WTC11 (cell line): ENCODE results near the gene SLC22A31. TPM values are rescaled to one million over a fixed set of nuclear protein-coding genes. Genes with fewer than 3 reads are reported as not detected.
"Not testable (repeated sequence)": the region's sequence is repeated elsewhere in the genome, so short reads cannot be mapped to it uniquely, and the experiment has no call there.

Source experiments
- ATAC-seq: fragments of 200-7000 bp; cut with Tn5 transposase; 2 replicates; pipeline ENCODE4 v1.10.0; 2021; ENCODE audit warnings: mild to moderate bottlenecking, moderate library complexity
- CTCF ChIA-PET: fragments of 300-600 bp; sonication (Branson Sonifier 250); formaldehyde crosslinking; loops from one replicate; lab custom pipeline; 2021; ENCODE audit warnings: antibody characterized with exemption; lab: Charles Lee
- POLR2A ChIA-PET: fragments of 350-600 bp; sonication (Branson Sonifier 250); formaldehyde crosslinking; loops from one replicate; lab custom pipeline; 2021; ENCODE audit warnings: antibody characterized with exemption; lab: Charles Lee
- DNase-seq: peaks from one replicate; pipeline ENCODE4 v3.0.0; 2021; ENCODE audit warnings: low spot score
- H3K27ac Mint-ChIP-seq: 2 replicates; pipeline ENCODE4 v1.8.0; 2021; ENCODE audit warnings: mixed read lengths
- H3K27me3 Mint-ChIP-seq: 2 replicates; pipeline ENCODE4 v1.8.0; 2021; ENCODE audit warnings: low read depth, mild to moderate bottlenecking, moderate library complexity, mixed read lengths
- H3K36me3 Mint-ChIP-seq: 2 replicates; pipeline ENCODE4 v1.8.0; 2021; ENCODE audit warnings: mixed read lengths
- H3K4me1 Mint-ChIP-seq: 2 replicates; pipeline ENCODE4 v1.8.0; 2022; ENCODE audit warnings: mixed read lengths
- H3K4me3 Mint-ChIP-seq: 2 replicates; pipeline ENCODE4 v1.8.0; 2021; ENCODE audit warnings: mild to moderate bottlenecking, moderate library complexity, mixed read lengths
- H3K9me3 Mint-ChIP-seq: 2 replicates; pipeline ENCODE4 v1.8.0; 2021; ENCODE audit warnings: mixed read lengths
- ATF1 ChIP-seq: sonication (generic); formaldehyde crosslinking; IDR thresholded peaks from 2 replicates; pipeline ENCODE4 v1.8.1; 2023; ENCODE audit warnings: mild to moderate bottlenecking, moderate library complexity, missing genetic modification reagents
- ATF3 ChIP-seq: sonication (generic); formaldehyde crosslinking; conservative IDR thresholded peaks from 2 replicates; pipeline ENCODE4 v1.8.1; 2022; ENCODE audit warnings: mild to moderate bottlenecking, missing genetic modification reagents
- CREB1 ChIP-seq: sonication (generic); formaldehyde crosslinking; IDR thresholded peaks from 2 replicates; pipeline ENCODE4 v1.8.0; 2023; ENCODE audit warnings: mild to moderate bottlenecking, missing genetic modification reagents
- E2F1 ChIP-seq: sonication (generic); formaldehyde crosslinking; IDR thresholded peaks from 2 replicates; pipeline ENCODE4 v1.8.0; 2022; ENCODE audit warnings: mild to moderate bottlenecking, missing genetic modification reagents
- FOXP1 ChIP-seq: sonication (generic); formaldehyde crosslinking; IDR thresholded peaks from 2 replicates; pipeline ENCODE4 v1.8.0; 2022; ENCODE audit warnings: missing genetic modification reagents, mild to moderate bottlenecking, moderate library complexity, borderline replicate concordance
- FOXP4 ChIP-seq: sonication (generic); formaldehyde crosslinking; IDR thresholded peaks from 2 replicates; pipeline ENCODE4 v1.8.0; 2022; ENCODE audit warnings: mild to moderate bottlenecking, missing genetic modification reagents
- GTF2I ChIP-seq: fragments of 250-450 bp; sonication (Bioruptor Pico); conservative IDR thresholded peaks from 2 replicates; pipeline ENCODE4 v1.4.0; 2021; ENCODE audit warnings: mild to moderate bottlenecking
- JAZF1 ChIP-seq: fragments of 250-450 bp; sonication (Bioruptor Pico); IDR thresholded peaks from 2 replicates; pipeline ENCODE4 v1.9.0; 2021; ENCODE audit warnings: moderate library complexity, mild to moderate bottlenecking, inconsistent platforms
- KAT7 ChIP-seq: sonication (generic); formaldehyde crosslinking; IDR thresholded peaks from 2 replicates; pipeline ENCODE4 v1.8.1; 2023; ENCODE audit warnings: missing genetic modification reagents, mild to moderate bottlenecking, borderline replicate concordance
- NFATC4 ChIP-seq: fragments of 250-450 bp; sonication (Bioruptor Pico); IDR thresholded peaks from 2 replicates; pipeline ENCODE4 v1.9.0; 2021; ENCODE audit warnings: mild to moderate bottlenecking
- NFYB ChIP-seq: sonication (generic); formaldehyde crosslinking; conservative IDR thresholded peaks from 2 replicates; pipeline ENCODE4 v1.8.0; 2022; ENCODE audit warnings: low read depth, missing genetic modification reagents
- NR3C1 ChIP-seq: sonication (generic); formaldehyde crosslinking; conservative IDR thresholded peaks from 2 replicates; pipeline ENCODE4 v1.8.1; 2023; ENCODE audit warnings: low read depth, mild to moderate bottlenecking, missing genetic modification reagents
- RORB ChIP-seq: fragments of 250-450 bp; sonication (Bioruptor Pico); IDR thresholded peaks from 2 replicates; pipeline ENCODE4 v1.9.0; 2021; ENCODE audit warnings: mild to moderate bottlenecking
- SMAD3 ChIP-seq: sonication (generic); formaldehyde crosslinking; IDR thresholded peaks from 2 replicates; pipeline ENCODE4 v1.8.0; 2022; ENCODE audit warnings: missing genetic modification reagents, mild to moderate bottlenecking, borderline replicate concordance
- STAT6 ChIP-seq: sonication (generic); formaldehyde crosslinking; conservative IDR thresholded peaks from 2 replicates; pipeline ENCODE4 v1.8.1; 2023; ENCODE audit warnings: mild to moderate bottlenecking, low read depth, missing genetic modification reagents, moderate library complexity
- TCF7 ChIP-seq: sonication (generic); formaldehyde crosslinking; IDR thresholded peaks from 2 replicates; pipeline ENCODE4 v1.8.0; 2022; ENCODE audit warnings: mild to moderate bottlenecking, low read depth, missing genetic modification reagents, moderate library complexity
- TEAD1 ChIP-seq: sonication (generic); formaldehyde crosslinking; IDR thresholded peaks from 2 replicates; pipeline ENCODE4 v1.8.0; 2022; ENCODE audit warnings: mild to moderate bottlenecking, missing genetic modification reagents
- ZNF138 ChIP-seq: sonication (generic); formaldehyde crosslinking; conservative IDR thresholded peaks from 2 replicates; pipeline ENCODE4 v1.8.1; 2022; ENCODE audit warnings: mild to moderate bottlenecking, moderate library complexity, missing genetic modification reagents
- ZNF416 ChIP-seq: fragments of 250-450 bp; sonication (Bioruptor Pico); IDR thresholded peaks from 2 replicates; pipeline ENCODE4 v1.9.0; 2021; ENCODE audit warnings: mild to moderate bottlenecking, inconsistent platforms
- ZNF423 ChIP-seq: fragments of 250-450 bp; sonication (Bioruptor Pico); IDR thresholded peaks from 2 replicates; pipeline ENCODE4 v2.1.2; 2022; ENCODE audit warnings: mild to moderate bottlenecking, moderate library complexity
- ZNF671 ChIP-seq: fragments of 250-450 bp; sonication (Bioruptor Pico); IDR thresholded peaks from 2 replicates; pipeline ENCODE4 v1.8.0; 2021; ENCODE audit warnings: mild to moderate bottlenecking
- ZSCAN18 ChIP-seq: fragments of 250-450 bp; sonication (Bioruptor Pico); IDR thresholded peaks from 2 replicates; pipeline ENCODE4 v2.1.2; 2022; ENCODE audit warnings: mild to moderate bottlenecking, moderate library complexity
- total RNA-seq: library from RNA; stranded (reverse); gene quantifications from 3 replicates; pipeline ENCODE4 v1.2.3, GENCODE V29; 2021

Gene SLC22A31
- total RNA-seq, 1 experiment from 2014 or later, result 12.1 TPM

- TF ChIP-seq ZNF416 (CRISPR knock-in tag), result no peak
- TF ChIP-seq ZNF671 (CRISPR knock-in tag), result no peak
- no peak for TF ChIP-seq TEAD1 (CRISPR knock-in tag)
- TF ChIP-seq FOXP4 (CRISPR knock-in tag), result no peak
- no peak for TF ChIP-seq NFYB (CRISPR knock-in tag)
- TF ChIP-seq ATF3, result no peak
These were observed 46.1 kb upstream of the SLC22A31 start (continued) for GRCh38 chr16:89246383-89246902.

GRCh38 chr16:89244754-89245153 lies 44.4 kb upstream of the SLC22A31 start:
- no peak for TF ChIP-seq SMAD3
- TF ChIP-seq STAT6 (CRISPR knock-in tag), result no peak
- no peak for TF ChIP-seq NR3C1
- no peak for TF ChIP-seq RORB (CRISPR knock-in tag)
- no peak for TF ChIP-seq GTF2I (CRISPR knock-in tag)
- no peak for TF ChIP-seq ATF1 (CRISPR knock-in tag)
- TF ChIP-seq ATF3, result no peak
- TF ChIP-seq FOXP4 (CRISPR knock-in tag), result no peak
- TF ChIP-seq FOXP1 (CRISPR knock-in tag), result no peak
- TF ChIP-seq, all 79 proteins: peak for 0
- Mint-ChIP-seq H3K36me3 (peaks cover 3% of the 10 kb centered on the region), H3K27me3 (peaks cover 30% of the 10 kb centered on the region), H3K4me1 (peaks cover 2% of the 10 kb centered on the region; the same call in 1 of the 2 replicates), H3K27ac (no peak overlapping the region), H3K4me3 (no peak overlapping the region), H3K9me3 (peaks cover 7% of the 10 kb centered on the region)
- DNase-seq, result no peak
- CTCF ChIA-PET, result no interaction called here
- no peak for ATAC-seq
- POLR2A ChIA-PET, result no interaction called here

- H3K27ac Mint-ChIP-seq, H3K36me3 Mint-ChIP-seq, POLR2A ChIA-PET, H3K9me3 Mint-ChIP-seq, H3K4me3 Mint-ChIP-seq, H3K4me1 Mint-ChIP-seq, ATAC-seq, DNase-seq, CTCF ChIA-PET: not testable (repeated sequence)
- H3K27me3 Mint-ChIP-seq, result peaks cover 29% of the 10 kb centered on the region
These were observed 43.9 kb upstream of the SLC22A31 start for GRCh38 chr16:89244264-89244663.

- Mint-ChIP-seq H3K9me3 (peaks cover 8% of the 10 kb centered on the region), H3K27ac (no peak overlapping the region), H3K4me3 (no peak overlapping the region), H3K4me1 (peaks cover 2% of the 10 kb centered on the region; the same call in 1 of the 2 replicates), H3K27me3 (peaks cover 23% of the 10 kb centered on the region), H3K36me3 (peaks cover 5% of the 10 kb centered on the region)
- no peak for ATAC-seq
- POLR2A ChIA-PET, result no interaction called here
- CTCF ChIA-PET, result interaction anchor here (1.0 kb wide), 1 partner anchor 50 kb away, joined by 3 read pairs; no protein-coding TSS in a partner anchor
- no peak for DNase-seq
- no peak for TF ChIP-seq ZSCAN18 (CRISPR knock-in tag)
- TF ChIP-seq NFATC4 (CRISPR knock-in tag), result no peak
- TF ChIP-seq JAZF1 (CRISPR knock-in tag), result no peak
- TF ChIP-seq NR3C1, result no peak
- TF ChIP-seq ATF1 (CRISPR knock-in tag), result no peak
- TF ChIP-seq TCF7 (CRISPR knock-in tag), result no peak
- no peak for TF ChIP-seq CREB1
- TF ChIP-seq ZNF138 (CRISPR knock-in tag), result no peak
- no peak for TF ChIP-seq KAT7 (CRISPR knock-in tag)
- TF ChIP-seq E2F1 (CRISPR knock-in tag), result no peak
- TF ChIP-seq ZNF423, result no peak
These were observed 43.3 kb upstream of the SLC22A31 start for GRCh38 chr16:89243664-89244063.
